GM10266 (cell line): Measurements from ENCODE around the gene ATG12.
A peak's percentile ranks its signal among the peaks of the same experiment; 100 is the strongest.
"Not testable (repeated sequence)": the region's sequence is repeated elsewhere in the genome, so short reads cannot be mapped to it uniquely, and the experiment has no call there.

ENCODE experiments used
- DNase-seq: peaks from one replicate; pipeline ENCODE4 v3.0.0; 2012; ENCODE audit errors: extremely low spot score
- TF ChIP-seq, protein P1 (sequence below): IDR thresholded peaks from 2 replicates; pipeline ENCODE4 v1.5.1; 2012; ENCODE audit warnings: mild to moderate bottlenecking, low read depth; ENCODE audit not compliant: control insufficient read depth, insufficient read depth; ENCODE audit errors: missing control alignments

ATG12 gene

DNA sequence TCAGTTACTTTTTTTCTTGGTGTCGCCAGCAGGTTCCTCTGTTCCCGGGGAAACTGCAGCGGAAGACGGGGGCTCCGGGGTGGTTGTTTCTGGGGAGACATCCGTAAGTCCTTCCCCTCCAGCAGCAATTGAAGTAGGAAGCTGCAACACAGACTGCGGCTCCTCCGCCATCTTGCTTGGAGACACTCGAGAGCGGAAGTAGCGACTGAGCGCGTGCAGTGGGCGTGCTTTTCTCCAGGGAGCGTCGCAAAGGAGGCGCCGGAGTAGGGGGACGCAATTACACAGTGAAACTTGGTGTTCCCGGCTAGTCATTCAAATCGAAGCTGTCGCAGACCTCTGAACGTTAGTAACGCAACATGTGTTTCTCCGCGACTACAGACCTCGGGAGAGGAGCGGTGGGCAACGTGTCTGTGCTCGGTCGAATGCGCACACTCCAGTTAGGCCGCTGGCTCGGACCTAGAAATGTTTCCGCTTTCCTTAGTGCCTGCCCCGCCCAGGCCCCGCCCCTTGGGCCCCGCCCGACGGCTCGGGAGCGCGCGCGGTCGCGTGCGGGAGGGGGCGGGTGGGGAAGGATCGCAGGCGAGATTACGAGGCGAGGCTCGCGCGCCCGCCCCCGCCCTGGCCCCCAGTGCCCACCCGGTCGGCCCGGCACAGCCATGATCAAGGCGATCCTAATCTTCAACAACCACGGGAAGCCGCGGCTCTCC lies at the start of gene ATG12, which contains the start of gene AP3S1:
Gene ATG12 (minus strand): TSS at position 184 of the 707 bp plus-strand sequence. CDS start 13 bp downstream, at position 171.
Gene AP3S1 (plus strand): TSS at position 554 of the 707 bp plus-strand sequence. CDS start 103 bp downstream, at position 657.
- peak; percentile 88 for DNase-seq
- TF ChIP-seq, protein P1, sequence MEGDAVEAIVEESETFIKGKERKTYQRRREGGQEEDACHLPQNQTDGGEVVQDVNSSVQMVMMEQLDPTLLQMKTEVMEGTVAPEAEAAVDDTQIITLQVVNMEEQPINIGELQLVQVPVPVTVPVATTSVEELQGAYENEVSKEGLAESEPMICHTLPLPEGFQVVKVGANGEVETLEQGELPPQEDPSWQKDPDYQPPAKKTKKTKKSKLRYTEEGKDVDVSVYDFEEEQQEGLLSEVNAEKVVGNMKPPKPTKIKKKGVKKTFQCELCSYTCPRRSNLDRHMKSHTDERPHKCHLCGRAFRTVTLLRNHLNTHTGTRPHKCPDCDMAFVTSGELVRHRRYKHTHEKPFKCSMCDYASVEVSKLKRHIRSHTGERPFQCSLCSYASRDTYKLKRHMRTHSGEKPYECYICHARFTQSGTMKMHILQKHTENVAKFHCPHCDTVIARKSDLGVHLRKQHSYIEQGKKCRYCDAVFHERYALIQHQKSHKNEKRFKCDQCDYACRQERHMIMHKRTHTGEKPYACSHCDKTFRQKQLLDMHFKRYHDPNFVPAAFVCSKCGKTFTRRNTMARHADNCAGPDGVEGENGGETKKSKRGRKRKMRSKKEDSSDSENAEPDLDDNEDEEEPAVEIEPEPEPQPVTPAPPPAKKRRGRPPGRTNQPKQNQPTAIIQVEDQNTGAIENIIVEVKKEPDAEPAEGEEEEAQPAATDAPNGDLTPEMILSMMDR = no peak

DNA sequence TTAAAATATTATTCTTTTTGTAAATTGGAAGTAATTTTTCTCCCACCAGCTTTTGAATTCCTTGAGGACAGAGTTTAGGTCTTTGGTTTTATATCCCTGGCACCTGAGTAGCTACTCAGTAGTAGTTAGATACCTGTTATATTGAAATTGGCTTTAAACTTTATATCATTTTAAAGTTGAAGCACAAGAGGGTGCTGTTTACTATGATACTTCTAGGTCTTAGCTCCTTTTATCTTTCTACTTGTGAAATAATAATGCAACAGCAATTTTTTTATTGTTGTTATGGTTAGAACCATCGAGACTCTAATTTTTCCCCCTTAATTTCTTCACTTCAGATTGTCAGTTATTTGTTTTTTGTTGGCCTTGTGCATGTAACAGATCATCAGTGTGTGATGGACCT lies 46.7 kb upstream of the ATG12 start:
- DNase-seq = no peak
- TF ChIP-seq, protein P1 = no peak

GRCh38 chr5:115885208-115885607 lies 43.8 kb upstream of the ATG12 start:
- DNase-seq = not testable (repeated sequence)

GRCh38 chr5:115884704-115885103 lies 43.3 kb upstream of the ATG12 start:
- no peak for DNase-seq
- TF ChIP-seq, protein P1 = no peak

DNA sequence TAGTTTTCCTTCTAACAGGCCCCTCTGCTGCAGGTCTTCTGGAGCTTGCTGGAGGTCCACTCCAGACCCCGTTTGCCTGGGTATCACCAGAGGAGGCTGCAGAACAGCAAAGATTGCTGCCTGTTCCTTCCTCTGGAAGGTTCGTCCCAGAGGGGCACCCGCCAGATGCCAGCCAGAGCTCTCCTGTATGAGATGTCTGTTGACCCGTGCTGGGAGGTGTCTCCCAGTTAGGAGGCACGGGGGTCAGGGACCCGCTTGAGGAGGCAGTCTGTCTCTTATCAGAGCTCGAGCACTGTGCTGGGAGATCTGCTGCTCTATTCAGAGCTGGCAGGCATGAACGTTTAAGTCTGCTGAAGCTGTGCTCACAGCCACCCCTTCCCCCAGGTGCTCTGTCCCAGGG lies 41.1 kb upstream of the ATG12 start:
- DNase-seq = not testable (repeated sequence)

- DNase-seq = not testable (repeated sequence)
These were observed 36.0 kb upstream of the ATG12 start for GRCh38 chr5:115877342-115877741.

DNA sequence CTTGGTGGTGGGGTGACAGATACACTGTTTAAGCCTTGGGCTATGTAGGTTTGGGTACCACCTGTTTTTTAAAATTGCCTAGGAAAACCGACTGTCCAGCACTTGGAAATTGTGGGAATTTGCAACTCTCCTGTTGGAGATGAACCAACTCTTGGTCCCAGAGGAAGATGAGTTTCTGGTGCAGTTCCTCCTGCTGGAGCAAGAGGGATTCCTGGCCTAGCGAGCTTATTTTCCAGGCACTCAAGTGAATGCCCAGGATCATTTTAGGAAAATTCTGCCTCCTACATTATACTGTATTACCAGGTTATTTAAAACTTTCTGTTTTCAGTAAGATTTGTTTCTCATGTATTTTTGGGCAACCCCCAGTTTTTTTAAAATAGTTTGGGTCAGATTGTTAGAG lies 34.1 kb upstream of the ATG12 start:
- TF ChIP-seq, protein P1 = no peak
- no peak for DNase-seq

GRCh38 chr5:115873392-115873791 lies 32.0 kb upstream of the ATG12 start:
- TF ChIP-seq, protein P1 = no peak
- no peak for DNase-seq

- DNase-seq = no peak
- TF ChIP-seq, protein P1 = no peak
These were observed 31.1 kb upstream of the ATG12 start for GRCh38 chr5:115872447-115872846.
